Measurements from ENCODE around the gene NLRC5. TPM values are rescaled to one million over a fixed set of nuclear protein-coding genes. Genes with fewer than 3 reads are reported as not detected.

Gene NLRC5
- total RNA-seq, 4 donors from 2014 or later = 14.4 to 22.5 (median 16.6) TPM

DNA sequence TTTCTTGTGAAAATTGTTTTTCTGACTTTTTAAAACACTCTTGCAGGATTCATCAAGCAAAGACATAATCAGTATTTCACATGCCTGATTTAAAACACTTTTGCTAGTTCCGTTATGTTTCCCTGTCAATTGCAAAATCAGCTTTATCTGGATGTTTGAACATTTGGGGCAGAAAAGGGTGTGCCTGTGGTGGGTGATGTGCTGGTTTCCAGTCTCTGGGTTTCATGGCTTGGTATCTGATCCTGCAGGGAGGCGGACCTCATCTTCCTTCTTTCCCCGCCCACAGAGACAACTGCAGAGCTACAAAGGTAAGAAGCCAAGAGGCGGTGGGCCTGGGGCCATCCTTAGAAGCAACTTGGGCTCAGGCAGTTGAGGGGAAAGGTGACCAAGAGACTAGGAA, 41.8 kb downstream of the NLRC5 start:
- no peak for DNase-seq (ENCODE audit: extremely low spot score)
- 90% methylated on average over 4 of the region's 4 CpGs for WGBS
- no peak overlapping the region for H3K4me3 ChIP-seq
- no peaks in the 10 kb centered on the region for H3K27me3 ChIP-seq
- H3K27ac ChIP-seq (replicated peaks in 1 of 4) = no peak overlapping the region
- TF ChIP-seq, protein P1, sequence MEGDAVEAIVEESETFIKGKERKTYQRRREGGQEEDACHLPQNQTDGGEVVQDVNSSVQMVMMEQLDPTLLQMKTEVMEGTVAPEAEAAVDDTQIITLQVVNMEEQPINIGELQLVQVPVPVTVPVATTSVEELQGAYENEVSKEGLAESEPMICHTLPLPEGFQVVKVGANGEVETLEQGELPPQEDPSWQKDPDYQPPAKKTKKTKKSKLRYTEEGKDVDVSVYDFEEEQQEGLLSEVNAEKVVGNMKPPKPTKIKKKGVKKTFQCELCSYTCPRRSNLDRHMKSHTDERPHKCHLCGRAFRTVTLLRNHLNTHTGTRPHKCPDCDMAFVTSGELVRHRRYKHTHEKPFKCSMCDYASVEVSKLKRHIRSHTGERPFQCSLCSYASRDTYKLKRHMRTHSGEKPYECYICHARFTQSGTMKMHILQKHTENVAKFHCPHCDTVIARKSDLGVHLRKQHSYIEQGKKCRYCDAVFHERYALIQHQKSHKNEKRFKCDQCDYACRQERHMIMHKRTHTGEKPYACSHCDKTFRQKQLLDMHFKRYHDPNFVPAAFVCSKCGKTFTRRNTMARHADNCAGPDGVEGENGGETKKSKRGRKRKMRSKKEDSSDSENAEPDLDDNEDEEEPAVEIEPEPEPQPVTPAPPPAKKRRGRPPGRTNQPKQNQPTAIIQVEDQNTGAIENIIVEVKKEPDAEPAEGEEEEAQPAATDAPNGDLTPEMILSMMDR (IDR thresholded peaks at IDR 0.05) = no peak
- no peak for TF ChIP-seq POLR2A (IDR thresholded peaks at IDR 0.05; ENCODE audit: low read depth)
- H3K36me3 ChIP-seq = peaks cover 15 to 60% (median 36%) of the 10 kb centered on the region in 4 donors
- intact Hi-C loops (cut with DNase I) = no loop called here
- no peaks in the 10 kb centered on the region for H3K4me1 ChIP-seq
- H3K9me3 ChIP-seq = no peaks in the 10 kb centered on the region

DNA sequence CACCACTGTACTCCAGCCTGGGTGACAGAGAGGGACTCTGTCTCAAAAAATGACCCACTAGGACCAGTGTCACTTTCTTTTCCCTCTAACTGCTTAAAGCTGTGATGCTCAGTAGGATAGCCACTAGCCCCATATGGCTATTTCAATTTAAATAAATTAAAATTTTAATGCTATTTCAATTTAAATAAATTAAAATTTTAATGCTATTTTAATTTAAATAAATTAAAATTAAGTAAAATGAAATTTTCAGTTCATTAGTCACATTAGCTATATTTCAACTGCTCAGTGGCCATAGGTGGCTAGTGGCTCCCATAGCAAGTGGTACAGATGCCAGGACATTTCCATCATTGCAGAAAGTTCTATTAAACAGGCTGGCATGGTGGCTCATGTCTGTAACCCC, 43.0 kb downstream of the NLRC5 start:
- no peak overlapping the region for H3K4me3 ChIP-seq
- intact Hi-C loops (cut with DNase I) = no loop called here
- no peaks in the 10 kb centered on the region for H3K9me3 ChIP-seq
- H3K27ac ChIP-seq (replicated peaks in 1 of 4) = no peak overlapping the region
- DNase-seq (ENCODE audit: extremely low spot score) = no peak
- H3K36me3 ChIP-seq = peaks cover 15 to 58% (median 40%) of the 10 kb centered on the region in 4 donors
- no peak for TF ChIP-seq POLR2A (IDR thresholded peaks at IDR 0.05; ENCODE audit: low read depth)
- TF ChIP-seq, protein P1 (IDR thresholded peaks at IDR 0.05) = no peak
- TF ChIP-seq EP300 (IDR thresholded peaks at IDR 0.05) = no peak
- no peak for TF ChIP-seq POLR2AphosphoS5 (IDR thresholded peaks at IDR 0.05)
- H3K4me1 ChIP-seq = no peaks in the 10 kb centered on the region
- no peaks in the 10 kb centered on the region for H3K27me3 ChIP-seq

DNA sequence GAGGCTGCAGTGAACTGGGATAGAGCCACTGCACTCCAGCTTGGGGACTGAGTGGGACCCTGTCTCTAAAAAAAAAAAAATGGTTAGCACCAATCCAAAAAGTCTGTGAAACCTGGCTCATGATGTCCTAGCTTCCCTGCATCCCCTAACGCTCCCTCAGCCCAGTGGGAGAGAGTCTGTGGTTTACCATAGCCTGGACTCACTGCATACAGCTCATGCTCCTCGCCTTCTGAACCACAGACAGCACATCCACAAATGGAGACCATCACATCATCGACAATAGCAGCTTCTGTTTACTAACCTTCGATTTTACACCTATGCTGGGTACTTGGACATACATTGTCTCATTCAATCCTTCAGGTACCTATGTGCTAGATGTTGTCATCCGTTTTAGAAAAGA, 43.6 kb downstream of the NLRC5 start:
- 95% methylated on average over 5 of the region's 5 CpGs for WGBS
- no peak for TF ChIP-seq POLR2A (IDR thresholded peaks at IDR 0.05; ENCODE audit: low read depth)
- TF ChIP-seq, protein P1 (IDR thresholded peaks at IDR 0.05) = no peak

DNA sequence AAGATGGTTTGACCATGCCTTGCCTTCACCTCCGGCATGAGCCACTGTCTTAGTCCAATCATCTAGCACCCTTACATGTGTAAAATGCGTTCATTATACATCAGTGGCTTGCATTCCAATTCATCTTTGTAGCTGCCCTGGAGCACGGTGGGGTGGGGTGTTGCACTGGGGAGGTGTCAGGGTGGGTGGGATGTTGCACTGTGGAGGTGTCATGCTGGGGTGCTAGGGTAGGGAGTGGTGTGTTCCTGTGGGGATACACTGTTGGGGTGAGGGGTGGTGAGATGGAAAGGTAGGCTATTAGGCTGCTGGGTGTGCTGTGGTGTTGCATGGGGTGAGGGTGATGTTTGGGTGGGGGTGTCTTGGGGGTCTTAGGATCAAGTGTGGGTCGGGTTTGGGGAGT, 47.0 kb downstream of the NLRC5 start:
- intact Hi-C loops (cut with DNase I) = no loop called here
- H3K4me1 ChIP-seq = peaks cover 0 to 13% (median 0%) of the 10 kb centered on the region in 4 donors
- TF ChIP-seq POLR2AphosphoS5 (IDR thresholded peaks at IDR 0.05) (no peak), EP300 (IDR thresholded peaks at IDR 0.05) (no peak), POLR2A (IDR thresholded peaks at IDR 0.05; ENCODE audit: low read depth) (no peak)
- TF ChIP-seq, protein P1 (IDR thresholded peaks at IDR 0.05) = no peak
- H3K36me3 ChIP-seq = peaks cover 15 to 75% (median 57%) of the 10 kb centered on the region in 4 donors
- 84% methylated on average over 4 of the region's 4 CpGs for WGBS
- H3K4me3 ChIP-seq = no peak overlapping the region
- no peaks in the 10 kb centered on the region for H3K27me3 ChIP-seq
- H3K9me3 ChIP-seq = no peaks in the 10 kb centered on the region
- no peak overlapping the region for H3K27ac ChIP-seq (replicated peaks in 1 of 4)
- DNase-seq (ENCODE audit: extremely low spot score) = no peak

More for the DNA sequence above, 43.6 kb downstream of the NLRC5 start:
- intact Hi-C loops (cut with DNase I) = no loop called here
- H3K27ac ChIP-seq (replicated peaks in 1 of 4) = no peak overlapping the region
- peaks cover 15 to 61% (median 42%) of the 10 kb centered on the region in 4 donors for H3K36me3 ChIP-seq
- no peak for DNase-seq (ENCODE audit: extremely low spot score)
- H3K4me1 ChIP-seq = no peaks in the 10 kb centered on the region
- no peaks in the 10 kb centered on the region for H3K27me3 ChIP-seq
- no peak overlapping the region for H3K4me3 ChIP-seq
- H3K9me3 ChIP-seq = no peaks in the 10 kb centered on the region

DNA sequence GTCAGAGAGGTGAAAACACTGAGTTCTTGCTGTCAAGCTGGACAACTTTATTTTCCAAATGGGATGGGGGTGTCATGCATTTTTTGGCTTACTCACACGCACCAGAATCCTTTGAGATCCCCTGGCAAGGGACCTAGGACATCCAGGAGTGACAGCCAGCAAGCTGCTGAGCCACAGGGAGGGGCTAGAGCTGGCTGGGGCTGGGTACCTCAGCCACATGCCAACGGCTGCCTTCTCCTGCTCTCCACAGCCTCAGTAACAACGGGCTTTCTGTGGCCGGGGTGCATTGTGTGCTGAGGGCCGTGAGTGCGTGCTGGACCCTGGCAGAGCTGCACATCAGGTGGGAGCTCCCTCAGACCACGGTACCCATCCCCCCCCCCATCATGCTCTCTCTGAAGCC, 47.6 kb downstream of the NLRC5 start:
- H3K4me3 ChIP-seq = no peak overlapping the region
- no peak for DNase-seq (ENCODE audit: extremely low spot score)
- WGBS = 61% methylated on average over 3 of the region's 7 CpGs
- H3K27me3 ChIP-seq = no peaks in the 10 kb centered on the region
- no peak overlapping the region for H3K27ac ChIP-seq (replicated peaks in 1 of 4)
- H3K36me3 ChIP-seq = peaks cover 15 to 76% (median 59%) of the 10 kb centered on the region in 4 donors
- peaks cover 0 to 17% (median under 1%) of the 10 kb centered on the region in 4 donors for H3K4me1 ChIP-seq
- H3K9me3 ChIP-seq = no peaks in the 10 kb centered on the region
- intact Hi-C loops (cut with DNase I) = no loop called here
- TF ChIP-seq EP300 (IDR thresholded peaks at IDR 0.05) = no peak
- TF ChIP-seq POLR2A (IDR thresholded peaks at IDR 0.05; ENCODE audit: low read depth) = no peak
- TF ChIP-seq POLR2AphosphoS5 (IDR thresholded peaks at IDR 0.05) = no peak

All from esophagus muscularis mucosa (tissue), 4 donors.